Measurements from ENCODE around the gene RCSD1.

RCSD1 gene

GRCh38 chr1:167642501-167642826 lies 12.4 kb downstream of the RCSD1 start:
- no peak for TF ChIP-seq TEAD4 (IDR thresholded peaks at IDR 0.05)
- TF ChIP-seq EGR1 (IDR thresholded peaks at IDR 0.05), result no peak
- no peak for TF ChIP-seq USF1 (IDR thresholded peaks at IDR 0.05)
- no peak for TF ChIP-seq RAD21 (IDR thresholded peaks at IDR 0.05; ENCODE audit: low read depth)
- TF ChIP-seq TCF12 (IDR thresholded peaks at IDR 0.05; ENCODE audit: low read depth), result no peak

- TF ChIP-seq TAF1 (IDR thresholded peaks at IDR 0.05; ENCODE audit: low read depth), result no peak
Observed at GRCh38 chr1:167643441-167643840, 13.4 kb downstream of the RCSD1 start.

GRCh38 chr1:167644551-167644950 lies 14.5 kb downstream of the RCSD1 start:
- TF ChIP-seq ZBTB7A (IDR thresholded peaks at IDR 0.05; ENCODE audit: low read depth) (no peak), CEBPB (IDR thresholded peaks at IDR 0.05) (no peak), TCF12 (IDR thresholded peaks at IDR 0.05; ENCODE audit: low read depth) (no peak), USF1 (IDR thresholded peaks at IDR 0.05) (no peak), YY1 (IDR thresholded peaks at IDR 0.05; ENCODE audit: low read depth) (no peak), TEAD4 (IDR thresholded peaks at IDR 0.05) (no peak), REST (IDR thresholded peaks at IDR 0.05; ENCODE audit: low read depth) (no peak), MAX (IDR thresholded peaks at IDR 0.05) (no peak), EGR1 (IDR thresholded peaks at IDR 0.05) (no peak), TAF1 (IDR thresholded peaks at IDR 0.05; ENCODE audit: low read depth) (no peak), NFIC (IDR thresholded peaks at IDR 0.05) (no peak), FOXM1 (IDR thresholded peaks at IDR 0.05; ENCODE audit: borderline replicate concordance, low read depth) (no peak), CREB1 (IDR thresholded peaks at IDR 0.05; ENCODE audit: low read depth) (no peak), RAD21 (IDR thresholded peaks at IDR 0.05; ENCODE audit: low read depth) (no peak)

- TF ChIP-seq ZBTB7A (IDR thresholded peaks at IDR 0.05; ENCODE audit: low read depth) (no peak), EGR1 (IDR thresholded peaks at IDR 0.05) (no peak), REST (IDR thresholded peaks at IDR 0.05; ENCODE audit: low read depth) (no peak), EP300 (IDR thresholded peaks at IDR 0.05; ENCODE audit: borderline replicate concordance) (no peak), FOXM1 (IDR thresholded peaks at IDR 0.05; ENCODE audit: borderline replicate concordance, low read depth) (no peak), MAX (IDR thresholded peaks at IDR 0.05) (no peak), CEBPB (IDR thresholded peaks at IDR 0.05) (no peak), TCF12 (IDR thresholded peaks at IDR 0.05; ENCODE audit: low read depth) (no peak), USF1 (IDR thresholded peaks at IDR 0.05) (no peak), CREB1 (IDR thresholded peaks at IDR 0.05; ENCODE audit: low read depth) (no peak), TEAD4 (IDR thresholded peaks at IDR 0.05) (no peak), TAF1 (IDR thresholded peaks at IDR 0.05; ENCODE audit: low read depth) (no peak), RAD21 (IDR thresholded peaks at IDR 0.05; ENCODE audit: low read depth) (no peak), NFIC (IDR thresholded peaks at IDR 0.05) (no peak), YY1 (IDR thresholded peaks at IDR 0.05; ENCODE audit: low read depth) (no peak)
Observed at GRCh38 chr1:167645140-167645541, 15.1 kb downstream of the RCSD1 start.

GRCh38 chr1:167645625-167646414 lies 15.8 kb downstream of the RCSD1 start:
- TF ChIP-seq NFIC (IDR thresholded peaks at IDR 0.05) (no peak), EP300 (IDR thresholded peaks at IDR 0.05; ENCODE audit: borderline replicate concordance) (no peak), REST (IDR thresholded peaks at IDR 0.05; ENCODE audit: low read depth) (no peak), FOXM1 (IDR thresholded peaks at IDR 0.05; ENCODE audit: borderline replicate concordance, low read depth) (no peak), TAF1 (IDR thresholded peaks at IDR 0.05; ENCODE audit: low read depth) (no peak), YY1 (IDR thresholded peaks at IDR 0.05; ENCODE audit: low read depth) (no peak), TEAD4 (IDR thresholded peaks at IDR 0.05) (no peak)
